HG03460 (cell line): Measurements from ENCODE around the gene STON2.
A peak's percentile ranks its signal among the peaks of the same experiment; 100 is the strongest.

Source experiments
- ATAC-seq: cut with Tn5 transposase; IDR thresholded peaks from one replicate; pipeline ENCODE4 v1.9.1; 2021; ENCODE audit not compliant: unreplicated experiment

The STON2 gene

DNA sequence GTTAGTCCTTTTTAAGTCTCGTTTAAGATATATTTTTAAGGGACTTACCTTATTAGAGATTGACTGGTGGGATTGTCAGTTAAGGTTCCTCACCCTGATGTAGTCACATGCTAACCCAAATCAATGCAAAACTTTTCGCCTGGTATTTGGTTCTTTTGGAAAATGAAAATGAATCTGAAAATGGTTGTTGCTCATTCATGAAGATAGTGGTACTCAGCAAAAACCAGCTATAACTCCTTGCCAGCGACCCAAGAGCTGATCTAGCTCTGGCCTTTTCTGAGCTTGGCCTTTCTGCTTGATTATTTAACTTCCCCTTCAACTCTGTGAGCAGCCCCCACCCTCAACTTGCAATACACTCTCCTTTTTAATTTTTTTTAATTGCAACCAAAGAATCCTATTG is 94.4 kb downstream of the STON2 start:
- ATAC-seq: no peak

DNA sequence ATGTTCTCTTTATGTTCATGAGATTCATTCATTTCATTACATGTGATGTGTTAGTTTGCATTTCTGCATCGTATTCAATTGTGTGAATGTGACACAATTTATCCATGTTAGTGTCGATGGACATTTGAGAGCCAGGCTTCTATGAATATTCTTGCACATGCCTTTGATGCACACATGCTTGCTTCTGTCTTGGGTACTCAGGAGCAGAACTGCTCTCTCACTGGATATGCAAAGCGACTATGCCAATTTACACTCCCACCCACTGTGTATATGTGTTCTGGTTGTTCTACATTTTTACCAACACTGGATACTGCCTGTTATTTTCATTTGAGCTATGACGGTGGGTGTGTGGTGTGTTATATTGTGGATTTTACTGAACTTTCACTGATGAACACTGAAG is 95.1 kb downstream of the STON2 start:
- no peak for ATAC-seq

DNA sequence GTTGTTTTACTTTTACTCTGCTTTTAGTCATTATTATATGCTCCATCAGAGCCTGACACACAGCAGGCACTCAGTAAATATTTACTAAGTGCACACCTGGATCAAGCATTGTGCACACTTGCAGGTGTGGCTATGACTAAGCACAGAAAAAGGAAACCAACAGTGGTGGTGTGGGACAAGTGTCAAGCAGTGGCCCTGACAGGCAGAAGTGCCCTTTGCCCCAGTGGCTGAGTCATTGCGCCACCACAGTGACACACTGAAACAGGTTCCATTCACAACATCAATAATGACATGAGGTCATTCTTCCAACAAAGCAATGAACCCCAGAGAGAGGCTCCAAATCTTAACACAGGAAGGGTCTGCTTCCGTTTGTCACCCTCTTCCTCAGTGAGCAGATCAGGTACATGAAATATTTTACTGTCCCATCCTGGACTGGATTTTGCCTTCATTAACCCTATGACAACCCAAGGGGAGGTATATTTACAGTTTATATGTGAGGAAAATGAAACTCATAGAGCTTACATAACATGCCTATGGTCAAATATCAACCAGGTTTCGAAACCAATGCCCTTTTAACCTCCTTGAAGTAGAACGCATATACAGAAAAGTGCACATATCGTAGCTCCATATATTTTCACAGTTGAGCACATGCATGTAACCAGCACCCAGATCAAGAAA is 96.7 kb downstream of the STON2 start:
- peak; percentile 91 for ATAC-seq

DNA sequence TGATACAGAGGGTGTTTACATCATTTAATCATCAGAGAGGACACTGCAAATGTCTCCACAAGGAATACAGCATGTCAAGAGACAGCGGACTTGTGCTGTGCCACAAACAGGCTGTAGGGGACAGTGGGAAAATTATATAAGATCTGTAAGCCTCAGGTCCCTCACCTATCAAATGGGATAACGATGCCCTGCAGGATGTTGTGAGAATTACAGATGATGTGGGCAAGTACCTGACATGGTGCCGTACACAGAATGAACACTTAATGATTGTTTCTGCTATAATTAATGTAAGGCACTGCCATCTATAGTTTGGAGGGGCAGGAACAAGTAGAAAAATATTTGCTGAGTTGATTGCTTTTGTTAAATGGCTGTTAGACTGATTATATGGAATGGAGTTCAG is 97.5 kb downstream of the STON2 start:
- no peak for ATAC-seq

DNA sequence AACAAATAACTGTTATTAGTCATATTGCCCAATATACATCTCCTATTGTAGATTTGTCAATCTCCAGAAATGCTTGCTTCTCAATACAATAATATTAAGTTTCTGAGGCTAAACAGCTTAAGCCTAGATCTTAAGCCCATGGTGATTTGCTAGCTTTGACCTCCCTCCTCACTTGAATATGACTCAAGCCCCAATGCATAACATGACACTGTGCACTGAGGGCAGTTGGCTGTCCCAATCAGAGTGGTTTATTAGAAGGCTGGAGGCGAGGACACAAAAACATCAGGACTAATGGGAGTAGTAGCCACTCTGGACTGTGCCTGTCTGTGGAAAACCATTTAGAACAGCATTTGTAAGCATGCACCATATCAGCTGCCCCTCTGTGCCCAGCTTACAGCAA is 98.3 kb downstream of the STON2 start:
- ATAC-seq: no peak

DNA sequence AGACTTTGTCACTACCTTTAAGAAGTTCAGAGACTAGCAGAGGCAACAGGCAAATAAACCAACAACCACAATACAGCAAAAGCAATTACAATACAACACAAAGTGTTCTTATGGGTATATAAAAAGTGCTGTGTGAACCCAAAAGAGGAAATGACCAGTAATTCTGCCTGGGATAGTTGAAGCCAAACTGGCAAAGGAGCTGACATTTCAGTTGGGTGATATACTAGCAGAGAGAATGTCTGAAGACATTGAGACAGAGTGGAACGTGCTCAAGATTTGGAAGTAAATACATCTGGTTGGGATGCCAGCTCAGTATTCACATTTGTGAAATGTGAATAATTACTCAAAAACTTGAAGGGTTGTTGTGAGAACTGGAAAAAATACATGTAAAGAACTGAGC is 98.8 kb downstream of the STON2 start:
- no peak for ATAC-seq

DNA sequence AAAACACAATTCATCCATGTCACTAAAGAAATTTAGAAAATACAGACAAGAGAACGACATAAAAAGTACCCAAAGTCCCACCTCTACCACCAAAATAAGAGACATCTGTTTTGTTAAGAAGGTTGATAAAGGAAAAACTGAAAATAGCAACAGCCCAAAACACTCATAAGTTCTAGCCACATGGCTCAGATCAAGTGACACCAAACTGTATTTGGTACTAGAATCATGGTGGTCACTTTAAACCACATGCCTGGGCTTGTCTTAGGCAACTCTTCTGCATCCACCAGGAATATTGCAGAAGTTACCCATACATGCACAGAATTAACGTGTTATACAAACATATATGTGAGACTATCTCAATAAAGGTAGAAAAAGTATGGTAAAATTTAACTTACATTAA is 101.2 kb downstream of the STON2 start:
- ATAC-seq: no peak

DNA sequence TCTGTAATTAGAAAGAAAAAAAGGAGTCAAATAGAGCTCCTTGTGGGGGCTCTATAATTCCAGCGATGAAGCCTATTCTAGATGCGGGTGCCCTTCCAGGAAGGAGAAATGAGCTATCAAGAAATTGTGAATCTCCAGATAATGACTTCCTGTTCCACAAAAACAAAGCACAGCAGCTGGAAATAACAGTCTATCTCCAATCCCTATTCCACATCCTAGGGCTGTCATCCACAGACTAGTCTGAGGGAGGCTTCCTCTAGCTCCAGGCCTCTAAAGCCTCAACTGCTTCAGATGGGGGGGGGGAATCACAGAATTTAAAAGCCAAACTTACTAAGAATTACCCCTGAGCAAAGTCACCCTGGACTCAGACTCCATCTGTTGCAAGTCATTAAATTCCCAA is 102.0 kb downstream of the STON2 start:
- no peak for ATAC-seq

DNA sequence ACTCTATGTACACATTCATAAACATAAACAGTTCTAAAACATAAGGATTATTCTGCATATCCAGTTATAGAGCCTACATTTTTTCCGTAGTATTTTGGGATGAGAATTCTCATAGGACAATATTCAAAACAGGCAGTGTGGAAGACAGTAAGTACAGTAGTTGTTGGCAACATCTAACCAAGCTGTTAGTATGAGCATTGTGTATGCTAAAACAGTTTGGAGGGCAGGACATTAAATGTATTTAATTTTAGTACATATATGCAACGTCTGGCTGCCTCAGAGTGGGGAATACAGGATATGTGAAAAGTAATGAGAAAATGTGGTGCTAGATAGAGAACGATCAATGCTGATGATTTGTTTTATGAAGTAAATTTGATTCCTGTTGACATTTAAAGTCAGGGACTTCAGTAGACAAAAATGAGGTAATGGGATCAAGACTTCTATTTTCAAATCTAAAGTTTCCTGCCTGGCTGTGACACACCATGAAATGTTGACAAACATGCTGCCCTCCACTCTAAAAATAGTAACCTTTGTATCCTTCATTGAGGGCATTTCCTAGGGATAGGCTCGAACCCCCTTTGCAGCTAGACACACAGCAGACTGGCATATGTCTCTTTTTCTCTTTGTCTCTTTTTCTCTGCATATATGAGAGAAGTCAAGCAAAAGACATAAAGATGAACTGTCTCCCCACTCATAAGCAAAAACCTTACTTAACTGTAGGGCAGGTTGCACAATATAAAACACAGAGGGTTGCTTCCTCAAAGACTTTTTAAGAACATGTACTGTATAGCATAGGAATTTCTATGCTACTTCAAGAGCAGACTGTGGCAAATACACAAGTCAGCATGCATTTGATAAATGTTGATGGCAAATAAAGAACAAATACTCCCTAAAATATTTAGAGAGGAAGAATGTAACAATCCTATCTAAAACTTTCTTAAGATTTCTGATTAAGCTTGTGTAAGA is 103.9 kb downstream of the STON2 start:
- ATAC-seq: no peak

DNA sequence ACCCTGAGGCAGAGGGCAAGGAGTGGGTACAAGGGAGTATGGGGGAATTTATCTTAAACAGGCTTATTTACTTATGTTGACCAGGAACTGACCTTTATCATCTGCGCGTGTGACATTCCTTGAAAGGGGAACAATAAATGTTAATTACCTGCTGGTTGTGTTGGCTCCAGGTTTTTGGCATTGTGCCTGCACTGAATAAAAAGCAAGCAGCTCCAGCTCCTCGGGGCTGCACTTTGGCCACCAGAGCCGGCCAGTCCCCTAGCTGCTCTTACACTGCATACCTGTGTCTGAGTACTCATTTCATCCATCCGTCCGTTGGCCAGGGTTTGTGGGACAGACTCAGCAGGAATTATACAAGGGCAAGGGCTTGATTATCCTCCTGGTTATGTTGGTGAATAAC is 110.6 kb downstream of the STON2 start:
- ATAC-seq: no peak

DNA sequence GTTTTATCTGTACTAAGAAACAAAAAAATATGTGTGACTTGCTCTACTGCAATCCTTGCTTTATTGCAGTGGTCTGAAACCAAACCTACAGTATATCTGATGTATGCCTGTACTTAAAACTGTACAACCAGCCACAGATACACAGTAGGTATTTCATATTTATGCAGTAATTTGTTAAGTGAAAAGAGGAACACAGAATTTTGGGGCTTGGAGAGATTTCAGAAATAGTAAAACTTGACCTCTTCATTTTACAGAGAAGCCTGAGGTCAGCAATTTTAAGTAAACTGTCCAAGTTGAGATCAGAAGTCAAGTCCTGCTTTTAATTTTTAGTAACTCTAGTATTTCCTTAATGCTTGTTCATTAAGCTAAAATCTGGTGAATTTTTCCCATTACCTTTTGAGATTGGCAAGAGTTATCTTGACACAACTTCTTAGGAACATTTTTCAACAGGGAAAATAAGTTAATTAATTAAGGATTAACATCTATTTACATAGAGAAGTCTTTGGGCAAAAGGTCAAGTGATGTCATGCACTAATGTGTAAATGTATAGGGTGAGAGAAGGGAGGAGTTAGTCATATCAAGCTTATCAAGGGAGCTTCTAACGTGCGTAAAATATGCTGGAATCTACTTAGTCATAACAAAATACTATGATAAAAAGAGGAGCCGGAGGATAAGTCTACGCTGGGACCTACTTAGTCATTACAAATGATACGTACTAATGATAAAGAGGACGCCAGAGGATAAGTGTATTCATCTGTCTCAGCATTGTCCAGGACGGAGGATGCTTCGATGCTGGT is 113.4 kb downstream of the STON2 start:
- ATAC-seq: no peak

DNA sequence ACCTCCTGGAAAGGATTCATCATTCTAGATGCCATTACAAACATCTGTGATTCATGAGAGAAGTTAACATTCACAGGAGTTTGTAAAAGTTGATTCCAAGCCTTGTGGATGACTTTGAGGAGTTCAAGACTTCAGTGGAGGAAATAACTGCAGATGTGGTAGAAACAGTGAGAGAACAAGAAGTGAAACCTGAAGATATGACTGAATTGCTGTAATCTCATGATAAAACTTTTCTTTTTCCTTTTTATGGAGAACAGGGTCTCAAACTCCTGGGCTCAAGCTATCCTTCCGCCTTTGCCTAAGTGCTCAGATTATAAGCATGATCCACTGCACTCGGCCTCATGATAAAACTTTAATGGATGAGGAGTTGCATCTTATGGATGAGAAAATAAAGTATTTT is 114.9 kb downstream of the STON2 start:
- ATAC-seq: no peak

DNA sequence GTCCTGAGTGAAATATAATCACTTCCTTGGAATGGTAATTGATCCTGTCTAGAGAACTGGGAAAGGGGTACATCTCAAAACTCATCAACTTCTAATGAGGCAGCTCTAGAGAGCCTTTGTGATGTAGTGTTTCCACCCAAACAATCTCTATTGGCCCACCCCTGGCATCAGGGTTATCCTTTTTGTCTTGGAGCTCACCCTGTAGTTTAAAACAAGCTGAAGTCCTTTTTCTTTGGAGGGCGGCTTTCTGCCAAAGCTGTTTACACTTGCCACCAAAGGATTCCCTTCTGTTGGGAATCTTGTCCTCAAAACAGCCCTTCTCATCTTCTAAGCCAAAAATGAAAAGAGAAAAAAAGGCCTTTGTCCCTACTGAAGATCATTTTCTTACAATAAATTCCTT is 118.8 kb downstream of the STON2 start:
- no peak for ATAC-seq

DNA sequence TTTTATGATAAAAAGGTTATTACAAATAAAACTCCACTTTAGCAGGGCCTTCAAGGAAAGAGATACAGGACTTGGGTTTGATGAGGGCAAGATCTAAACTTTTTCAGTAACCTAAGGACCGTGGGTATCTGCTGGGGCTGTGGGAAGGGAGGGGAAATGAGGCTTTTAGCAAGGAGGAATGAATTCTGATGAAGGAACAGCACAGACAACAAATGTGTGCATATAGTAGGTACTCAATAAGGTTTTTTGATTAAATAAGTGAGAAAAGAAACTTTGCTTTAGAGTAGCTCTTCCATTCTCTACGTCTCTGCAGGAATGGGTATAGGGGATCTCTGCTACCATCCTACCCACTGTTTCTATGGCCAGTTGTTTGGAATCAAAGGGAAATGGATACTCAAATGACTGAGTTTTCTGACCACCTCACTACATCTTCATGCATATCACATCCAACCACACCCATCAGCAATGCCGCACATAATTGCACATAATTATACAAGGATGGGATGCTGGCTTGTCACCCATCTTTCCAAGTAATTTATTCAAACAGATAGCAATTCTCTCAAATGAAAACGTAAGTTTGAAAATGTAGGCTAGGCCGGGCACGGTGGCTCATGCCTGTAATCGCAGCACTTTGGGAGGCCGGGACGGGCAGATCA is 119.9 kb downstream of the STON2 start:
- no peak for ATAC-seq

DNA sequence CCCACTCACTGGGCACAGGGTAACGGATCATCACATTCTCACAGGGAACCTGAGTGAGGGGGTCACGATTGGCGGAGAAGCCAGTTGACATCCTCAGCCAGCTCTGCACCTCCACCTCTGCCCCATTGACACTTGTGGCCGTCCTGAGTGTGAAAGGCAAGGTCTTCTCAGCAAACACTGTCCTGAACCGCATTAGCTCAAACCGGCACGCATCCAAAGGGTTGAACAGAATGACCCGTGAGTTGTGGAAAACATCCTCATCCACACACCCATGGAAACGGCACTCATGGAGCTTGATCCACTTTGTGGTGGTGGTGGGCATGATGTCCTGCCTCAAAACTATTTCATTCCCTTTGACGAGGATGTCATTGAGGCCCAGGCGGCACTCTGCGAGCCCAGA is 123.0 kb downstream of the STON2 start:
- no peak for ATAC-seq

DNA sequence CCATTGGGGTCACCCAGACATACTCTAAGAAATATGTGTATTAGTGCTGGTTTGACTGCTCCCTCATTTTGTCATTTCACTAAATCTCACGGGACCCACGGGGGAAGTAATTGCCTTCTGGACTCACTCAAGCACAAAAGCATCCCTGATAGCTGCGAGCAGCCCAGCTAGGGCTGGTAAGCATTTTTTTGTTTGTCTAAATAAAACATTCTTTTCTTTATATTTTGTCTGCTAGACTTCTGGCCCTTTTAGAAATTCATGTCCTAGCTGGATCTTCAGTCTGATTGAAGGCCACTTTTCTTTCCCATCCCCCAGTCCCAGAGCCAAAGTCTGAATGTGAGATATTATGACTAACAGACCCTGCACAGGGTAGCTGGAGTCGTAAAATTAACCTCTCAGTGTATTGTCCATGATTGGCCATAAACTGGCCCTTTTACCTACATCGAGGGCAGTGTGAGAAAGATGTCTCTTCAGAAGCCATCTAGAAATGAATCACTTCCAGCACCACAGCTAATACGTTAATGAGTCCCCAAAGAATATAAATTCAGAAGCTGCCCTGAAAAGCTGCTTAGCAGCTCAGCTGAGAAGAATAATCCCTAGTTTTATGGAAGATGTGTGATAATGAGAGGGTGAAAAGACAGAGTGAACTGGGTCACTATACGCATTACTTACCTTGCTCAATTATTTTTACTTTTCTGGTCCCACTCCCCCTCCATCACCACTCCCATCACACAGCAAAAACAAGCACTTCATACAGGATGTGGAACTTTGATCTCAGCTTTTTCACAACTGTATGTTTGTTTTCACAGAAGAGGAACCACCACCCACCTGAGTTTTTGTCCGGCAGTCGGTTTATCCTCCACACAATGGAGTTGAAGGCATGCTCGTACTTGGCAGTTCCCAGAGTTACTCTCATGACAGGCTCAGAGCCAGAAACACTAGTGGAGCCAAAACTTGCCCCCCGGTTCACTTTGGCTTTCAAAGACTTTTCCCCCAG is 123.8 kb downstream of the STON2 start:
- no peak for ATAC-seq

DNA sequence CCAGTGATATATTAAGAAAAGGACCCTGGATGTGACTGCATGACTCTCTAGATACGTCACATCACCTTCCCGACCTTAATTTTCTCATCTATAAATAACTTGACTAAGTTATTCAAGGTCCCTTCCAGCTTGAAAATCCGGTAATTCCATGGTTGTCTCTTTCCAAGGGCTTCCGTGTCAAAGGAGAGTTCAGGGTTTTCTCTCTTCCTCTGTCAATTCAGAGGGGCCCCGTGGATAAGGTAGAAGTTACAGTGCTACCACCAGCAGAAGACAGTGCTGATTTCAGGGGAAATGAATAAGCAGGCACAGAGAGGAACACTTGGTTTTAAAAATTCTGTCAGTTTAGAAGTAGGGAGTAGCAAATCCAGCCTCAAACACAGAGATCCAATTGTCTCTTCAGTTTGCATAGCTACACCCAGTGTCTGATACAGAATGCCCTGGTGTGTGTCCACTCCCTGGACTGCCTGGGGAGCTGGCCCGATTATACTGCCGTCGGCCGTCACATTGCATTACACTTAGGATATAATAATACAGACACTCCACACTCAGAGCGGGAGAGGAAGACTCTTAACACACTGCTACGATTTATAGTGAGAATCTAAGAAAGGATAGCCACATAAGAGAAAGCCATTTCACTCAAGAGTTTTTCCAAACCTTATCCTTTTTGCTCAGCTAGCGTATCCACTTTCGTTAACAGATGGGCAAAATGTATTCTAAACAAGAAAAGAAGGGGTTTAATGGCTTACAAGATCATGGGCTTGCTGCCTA is 124.6 kb downstream of the STON2 start:
- ATAC-seq: no peak

DNA sequence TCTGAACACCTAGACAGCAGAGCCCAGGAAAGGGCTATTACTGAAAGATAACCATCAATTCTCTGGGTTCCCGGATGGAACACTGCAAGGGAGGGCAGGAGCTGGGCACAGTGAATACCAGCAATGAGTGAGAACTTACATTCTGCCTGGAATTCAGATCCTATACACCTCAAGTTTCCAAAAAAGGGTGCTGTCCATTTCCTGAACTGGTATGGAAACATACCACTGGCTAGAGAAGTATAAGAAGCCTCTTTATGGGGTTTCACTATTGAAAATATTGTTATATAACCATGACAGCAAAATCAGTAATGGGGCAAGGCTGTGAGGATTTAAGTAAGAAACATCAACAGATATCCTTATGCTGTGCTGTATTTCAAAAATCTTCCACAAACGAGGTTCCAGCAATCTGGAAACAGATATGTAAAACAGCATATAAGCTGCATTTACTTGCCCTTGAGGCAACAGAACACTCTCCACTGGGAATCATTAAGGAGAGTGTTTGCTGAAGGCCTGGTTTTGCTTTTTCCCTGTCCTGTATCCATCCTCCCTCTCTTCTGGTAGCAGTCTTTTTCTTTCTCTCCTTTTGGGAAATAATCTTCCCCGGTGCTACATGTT is 126.1 kb downstream of the STON2 start:
- no peak for ATAC-seq

DNA sequence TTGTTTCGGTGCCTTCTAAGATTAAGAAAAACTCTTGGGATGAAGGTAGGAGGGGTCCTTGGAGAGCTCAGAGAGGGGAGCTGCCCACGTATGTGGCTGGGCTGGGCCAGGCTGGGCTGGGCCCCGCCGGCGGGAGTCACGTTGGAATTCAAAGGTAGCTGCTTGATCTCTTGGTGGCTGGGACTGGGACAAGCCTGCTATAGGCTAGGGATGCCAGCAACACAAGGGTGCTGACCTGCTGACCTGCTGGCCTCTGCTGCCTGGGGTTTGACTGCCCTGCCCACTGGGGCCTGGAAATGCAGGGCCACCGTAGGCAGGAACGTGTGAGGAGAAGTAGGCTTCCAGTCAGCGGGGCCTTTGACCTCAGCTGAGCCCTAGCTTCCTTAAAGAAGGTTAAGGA is 126.6 kb downstream of the STON2 start:
- ATAC-seq: no peak
